ENCODE data around the gene LGALS7B. TPM values are rescaled to one million over a fixed set of nuclear protein-coding genes. Genes with fewer than 3 reads are reported as not detected.
"Not testable (repeated sequence)": the region's sequence is repeated elsewhere in the genome, so short reads cannot be mapped to it uniquely, and the experiment has no call there.

Gene LGALS7B
- total RNA-seq, 2 experiments from 2014 or later: not detected

DNA sequence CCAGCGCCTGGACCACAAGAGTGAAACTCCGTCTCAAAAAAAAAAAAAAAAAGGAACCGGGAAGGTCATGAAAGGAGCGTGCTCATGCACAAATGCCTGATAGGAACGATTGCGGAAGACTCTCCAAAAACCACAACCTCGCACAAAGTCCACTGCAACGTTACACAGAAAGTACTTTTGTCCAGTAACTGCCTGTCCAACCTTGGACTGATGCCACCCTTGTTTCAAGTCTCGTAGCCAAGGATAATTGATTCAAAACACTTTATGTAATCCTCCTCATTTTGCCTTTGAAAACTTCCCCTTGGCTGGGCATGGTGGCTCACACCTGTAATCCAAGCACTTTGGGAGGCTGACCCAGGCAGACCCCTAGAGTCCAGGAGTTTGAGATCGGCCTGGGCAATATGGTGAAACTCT is 29.4 kb upstream of the LGALS7B start:
- TF ChIP-seq, protein P1, sequence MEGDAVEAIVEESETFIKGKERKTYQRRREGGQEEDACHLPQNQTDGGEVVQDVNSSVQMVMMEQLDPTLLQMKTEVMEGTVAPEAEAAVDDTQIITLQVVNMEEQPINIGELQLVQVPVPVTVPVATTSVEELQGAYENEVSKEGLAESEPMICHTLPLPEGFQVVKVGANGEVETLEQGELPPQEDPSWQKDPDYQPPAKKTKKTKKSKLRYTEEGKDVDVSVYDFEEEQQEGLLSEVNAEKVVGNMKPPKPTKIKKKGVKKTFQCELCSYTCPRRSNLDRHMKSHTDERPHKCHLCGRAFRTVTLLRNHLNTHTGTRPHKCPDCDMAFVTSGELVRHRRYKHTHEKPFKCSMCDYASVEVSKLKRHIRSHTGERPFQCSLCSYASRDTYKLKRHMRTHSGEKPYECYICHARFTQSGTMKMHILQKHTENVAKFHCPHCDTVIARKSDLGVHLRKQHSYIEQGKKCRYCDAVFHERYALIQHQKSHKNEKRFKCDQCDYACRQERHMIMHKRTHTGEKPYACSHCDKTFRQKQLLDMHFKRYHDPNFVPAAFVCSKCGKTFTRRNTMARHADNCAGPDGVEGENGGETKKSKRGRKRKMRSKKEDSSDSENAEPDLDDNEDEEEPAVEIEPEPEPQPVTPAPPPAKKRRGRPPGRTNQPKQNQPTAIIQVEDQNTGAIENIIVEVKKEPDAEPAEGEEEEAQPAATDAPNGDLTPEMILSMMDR (IDR thresholded peaks at IDR 0.05): no peak
- DNase-seq: no peak
- H3K4me3 Mint-ChIP-seq: no peak overlapping the region
- no peaks in the 10 kb centered on the region for H3K36me3 ChIP-seq (ENCODE audit: insufficient read depth, low read length)
- peaks cover 7% of the 10 kb centered on the region for H3K4me1 ChIP-seq (ENCODE audit: insufficient read depth, low read length)
- H3K27ac Mint-ChIP-seq: no peak overlapping the region
- no peaks in the 10 kb centered on the region for H3K36me3 Mint-ChIP-seq (ENCODE audit: low read depth)
- H3K27me3 Mint-ChIP-seq: no peaks in the 10 kb centered on the region
- no peak for ATAC-seq (ENCODE audit: poor library complexity)
- H3K4me3 ChIP-seq (ENCODE audit: low read length): no peak overlapping the region
- CTCF ChIA-PET: interaction anchor here (0.8 kb wide), 1 partner anchor 10 kb away, joined by 3 read pairs; no protein-coding TSS in a partner anchor
- peaks cover 0 to 8% of the 10 kb centered on the region in 2 experiments for H3K9me3 ChIP-seq (ENCODE audit: control insufficient read depth in 1 of 2, insufficient read depth in 1 of 2, low read length in 2 of 2)
- POLR2A ChIA-PET: no interaction called here
- H3K9me3 Mint-ChIP-seq: no peaks in the 10 kb centered on the region
- H3K27ac ChIP-seq (ENCODE audit: low read depth in 1 of 2, low read length in 2 of 2): no peak overlapping the region
- H3K4me1 Mint-ChIP-seq (ENCODE audit: low read depth): no peaks in the 10 kb centered on the region
- intact Hi-C loops (cut with DNase I, micrococcal nuclease): no loop called here
- no peaks in the 10 kb centered on the region for H3K27me3 ChIP-seq (ENCODE audit: control insufficient read depth in 1 of 2, insufficient read depth in 2 of 2, low read length in 2 of 2)

DNA sequence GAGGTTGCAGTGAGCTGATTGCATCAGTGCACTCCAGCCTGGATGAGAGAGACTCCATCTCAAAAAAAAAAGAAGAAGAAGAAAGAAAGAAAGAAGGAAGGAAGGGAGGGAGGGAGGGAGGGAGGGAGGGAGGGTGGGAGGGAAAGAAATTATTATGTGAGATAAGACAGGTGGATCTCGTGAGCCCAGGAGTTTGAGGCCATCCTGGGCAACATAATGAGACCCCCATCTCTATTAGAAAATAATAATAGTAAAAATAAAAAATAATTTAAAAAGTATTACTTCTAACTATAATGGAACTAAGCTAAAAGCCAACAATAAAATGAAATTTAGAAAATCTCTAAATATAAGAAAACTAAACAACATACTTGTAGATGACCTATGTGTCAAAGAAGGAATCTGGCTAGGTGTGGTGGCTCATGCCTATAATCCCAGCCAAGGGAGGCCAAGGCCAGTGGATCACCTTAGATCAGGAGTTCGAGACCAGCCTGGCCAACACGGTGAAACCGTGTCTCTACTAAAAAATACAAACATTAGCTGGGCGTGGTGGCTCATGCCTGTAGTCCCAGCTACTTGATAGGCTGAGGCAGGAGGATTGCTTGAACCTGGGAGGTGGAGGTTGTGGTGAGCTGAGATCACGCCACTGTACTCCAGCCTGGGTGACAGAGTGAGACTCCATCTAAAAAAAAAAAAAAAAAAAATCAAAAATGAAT is 28.0 kb upstream of the LGALS7B start:
- H3K4me1 Mint-ChIP-seq (ENCODE audit: low read depth); DNase-seq; H3K36me3 ChIP-seq (ENCODE audit: insufficient read depth, low read length); H3K27ac Mint-ChIP-seq; H3K27ac ChIP-seq (ENCODE audit: low read depth in 1 of 2, low read length in 2 of 2); H3K4me1 ChIP-seq (ENCODE audit: insufficient read depth, low read length); ATAC-seq (ENCODE audit: poor library complexity); H3K9me3 ChIP-seq (ENCODE audit: control insufficient read depth in 1 of 2, insufficient read depth in 1 of 2, low read length in 2 of 2); H3K4me3 ChIP-seq (ENCODE audit: low read length); H3K27me3 ChIP-seq (ENCODE audit: control insufficient read depth in 1 of 2, insufficient read depth in 2 of 2, low read length in 2 of 2); H3K4me3 Mint-ChIP-seq; intact Hi-C loops (cut with DNase I, micrococcal nuclease); H3K9me3 Mint-ChIP-seq; H3K27me3 Mint-ChIP-seq; H3K36me3 Mint-ChIP-seq (ENCODE audit: low read depth): not testable (repeated sequence)
- ChIA-PET CTCF (interaction anchor here (1.5 kb wide), 1 partner anchor 170 kb away, joined by 4 read pairs; the partner anchor contains the start of genes MRPS12 and SARS2), POLR2A (interaction anchor here (1.6 kb wide), 1 partner anchor 9 kb away, joined by 7 read pairs; no protein-coding TSS in a partner anchor)

DNA sequence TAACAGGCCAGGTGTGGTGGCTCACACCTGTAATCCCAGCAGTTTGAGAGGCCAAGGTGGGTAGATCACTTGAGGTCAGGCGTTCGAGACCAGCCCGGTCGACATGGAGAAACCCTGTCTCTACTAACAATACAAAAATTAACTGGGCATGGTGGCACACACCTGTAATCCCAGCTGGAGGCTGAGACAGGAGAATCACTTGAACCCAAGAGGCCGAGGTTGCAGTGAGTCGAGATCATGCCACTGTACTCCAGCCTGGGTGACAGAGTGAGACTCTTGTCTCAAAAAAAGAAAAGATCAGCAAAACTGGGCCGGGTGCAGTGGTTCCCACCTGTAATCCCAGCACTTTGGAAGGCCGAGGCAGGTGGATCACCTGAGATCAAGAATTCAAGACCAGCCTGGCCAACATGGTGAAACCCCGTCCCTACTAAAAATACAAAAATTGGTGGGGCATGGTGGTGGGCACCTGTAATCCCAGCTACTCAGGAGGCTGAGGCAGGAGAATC is 27.1 kb upstream of the LGALS7B start:
- not testable (repeated sequence) for DNase-seq; H3K27me3 Mint-ChIP-seq; ATAC-seq (ENCODE audit: poor library complexity); H3K27ac Mint-ChIP-seq; H3K9me3 Mint-ChIP-seq; H3K4me1 ChIP-seq (ENCODE audit: insufficient read depth, low read length); H3K4me3 ChIP-seq (ENCODE audit: low read length); H3K27ac ChIP-seq (ENCODE audit: low read depth in 1 of 2, low read length in 2 of 2); H3K9me3 ChIP-seq (ENCODE audit: control insufficient read depth in 1 of 2, insufficient read depth in 1 of 2, low read length in 2 of 2); H3K4me1 Mint-ChIP-seq (ENCODE audit: low read depth); H3K4me3 Mint-ChIP-seq; H3K27me3 ChIP-seq (ENCODE audit: control insufficient read depth in 1 of 2, insufficient read depth in 2 of 2, low read length in 2 of 2); H3K36me3 ChIP-seq (ENCODE audit: insufficient read depth, low read length); H3K36me3 Mint-ChIP-seq (ENCODE audit: low read depth)
- CTCF ChIA-PET: interaction anchor here (1.5 kb wide), 1 partner anchor 169 kb away, joined by 4 read pairs; the partner anchor contains the start of genes MRPS12 and SARS2
- POLR2A ChIA-PET: interaction anchor here (1.6 kb wide), 1 partner anchor 8 kb away, joined by 7 read pairs; no protein-coding TSS in a partner anchor
- intact Hi-C loops (cut with DNase I, micrococcal nuclease): loop anchor here in 1 of 2 experiments (1.0 kb wide), 1 partner anchor 22 kb away; no protein-coding TSS in a partner anchor

DNA sequence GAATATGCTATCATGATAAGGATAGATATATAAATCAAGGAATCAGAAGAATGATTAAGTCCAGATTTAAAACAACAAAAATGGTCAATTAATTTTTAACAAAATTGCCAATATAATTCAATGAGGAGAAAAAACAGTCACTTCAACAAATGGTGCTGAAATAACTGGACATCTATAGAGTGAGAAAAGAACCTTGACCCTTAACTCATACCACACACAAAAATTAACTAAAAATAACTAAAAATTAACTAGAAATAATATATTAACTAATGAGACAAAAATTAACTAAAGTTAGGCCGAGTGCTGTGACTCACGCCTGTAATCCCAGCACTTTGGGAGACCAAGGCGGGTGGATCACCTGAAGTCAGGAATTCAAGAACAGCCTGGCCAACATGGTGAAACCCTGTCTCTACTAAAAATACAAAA is 25.2 kb upstream of the LGALS7B start:
- Histone ChIP-seq H3K27ac (ENCODE audit: low read depth in 1 of 2, low read length in 2 of 2) (no peak overlapping the region), H3K4me1 (ENCODE audit: insufficient read depth, low read length) (peaks cover 7% of the 10 kb centered on the region), H3K4me3 (ENCODE audit: low read length) (no peak overlapping the region), H3K27me3 (ENCODE audit: control insufficient read depth in 1 of 2, insufficient read depth in 2 of 2, low read length in 2 of 2) (no peaks in the 10 kb centered on the region), H3K9me3 (ENCODE audit: control insufficient read depth in 1 of 2, insufficient read depth in 1 of 2, low read length in 2 of 2) (no peaks in the 10 kb centered on the region), H3K36me3 (ENCODE audit: insufficient read depth, low read length) (no peaks in the 10 kb centered on the region)
- no peaks in the 10 kb centered on the region for H3K36me3 Mint-ChIP-seq (ENCODE audit: low read depth)
- no peaks in the 10 kb centered on the region for H3K4me1 Mint-ChIP-seq (ENCODE audit: low read depth)
- intact Hi-C loops (cut with DNase I, micrococcal nuclease): no loop called here
- ChIA-PET CTCF (no interaction called here), POLR2A (no interaction called here)
- DNase-seq (no peak), ATAC-seq (ENCODE audit: poor library complexity) (no peak)
- H3K27ac Mint-ChIP-seq: no peak overlapping the region
- TF ChIP-seq, protein P1 (IDR thresholded peaks at IDR 0.05): no peak
- H3K27me3 Mint-ChIP-seq: no peaks in the 10 kb centered on the region
- no peaks in the 10 kb centered on the region for H3K9me3 Mint-ChIP-seq
- no peak overlapping the region for H3K4me3 Mint-ChIP-seq
